HEK293 (cell line): ENCODE measurements around the gene CYP51A1.

ENCODE experiments used
- CTCF ChIA-PET: fragments of 350-600 bp; formaldehyde crosslinking; extraction: SDS; loops from one replicate; lab custom pipeline; 2021; ENCODE audit warnings: antibody characterized with exemption; lab: Yijun Ruan, JAX
- POLR2A ChIA-PET: fragments of 300-600 bp; formaldehyde crosslinking; extraction: SDS; loops from one replicate; lab custom pipeline; 2020; ENCODE audit warnings: antibody characterized with exemption, inconsistent platforms; lab: Yijun Ruan, JAX
- H3K27ac ChIP-seq: fragments of 200-500 bp; sonication (Bioruptor generic); 2 replicates; pipeline ENCODE4 v1.5.1; 2014; ENCODE audit warnings: low read depth, low read length, control low read depth, inconsistent platforms; ENCODE audit errors: extremely low read depth
- H3K36me3 ChIP-seq, 2 experiments: fragments of 200-500 bp in 1 of 2; sonication (Bioruptor generic) in 1 of 2; 1 replicate in 1 of 2; 2 replicates in 1 of 2; pipeline ENCODE4 v1.5.1; 2014 to 2017; ENCODE audit warnings: inconsistent platforms in 2 of 2, low read length in 2 of 2; ENCODE audit not compliant: control insufficient read depth in 2 of 2, insufficient read depth in 1 of 2
- H3K4me1 ChIP-seq: fragments of 200-500 bp; sonication (Bioruptor generic); 2 replicates; pipeline ENCODE4 v1.5.1; 2014; ENCODE audit warnings: mild to moderate bottlenecking, low read length, inconsistent platforms; ENCODE audit not compliant: control insufficient read depth, insufficient read depth
- H3K4me3 ChIP-seq: 2 replicates; pipeline ENCODE4 v1.5.1; 2011; ENCODE audit warnings: low read depth, mild to moderate bottlenecking, control low read depth, low read length, moderate library complexity
- H3K9me3 ChIP-seq: fragments of 200-500 bp; sonication (Bioruptor generic); 2 replicates; pipeline ENCODE4 v1.5.1; 2014; ENCODE audit warnings: low read depth, low read length, inconsistent platforms; ENCODE audit not compliant: control insufficient read depth, insufficient read depth
- AEBP2 ChIP-seq: fragments of 450-650 bp; formaldehyde crosslinking; IDR thresholded peaks from 2 replicates; pipeline ENCODE4 v1.5.1; 2016; ENCODE audit warnings: missing biosample characterization, missing genetic modification characterization, borderline replicate concordance
- EGR2 ChIP-seq: fragments of 450-650 bp; formaldehyde crosslinking; IDR thresholded peaks from 2 replicates; pipeline ENCODE4 v1.5.1; 2016; ENCODE audit warnings: low read depth, missing biosample characterization, missing genetic modification characterization
- HOXC10 ChIP-seq: sonication (generic); formaldehyde crosslinking; IDR thresholded peaks from 2 replicates; pipeline ENCODE4 v1.8.1; 2023; ENCODE audit warnings: mild to moderate bottlenecking, missing genetic modification reagents
- INSM2 ChIP-seq: fragments of 450-650 bp; formaldehyde crosslinking; IDR thresholded peaks from 2 replicates; pipeline ENCODE4 v1.5.1; 2016; ENCODE audit warnings: missing biosample characterization, missing genetic modification characterization
- KLF7 ChIP-seq: fragments of 450-650 bp; formaldehyde crosslinking; IDR thresholded peaks from 2 replicates; pipeline ENCODE4 v1.5.1; 2016; ENCODE audit warnings: missing biosample characterization, missing genetic modification characterization, borderline replicate concordance
- MEIS1 ChIP-seq: sonication (generic); formaldehyde crosslinking; IDR thresholded peaks from 2 replicates; pipeline ENCODE4 v1.8.1; 2022; ENCODE audit warnings: missing genetic modification reagents, mild to moderate bottlenecking, borderline replicate concordance
- PATZ1 ChIP-seq: fragments of 450-650 bp; formaldehyde crosslinking; IDR thresholded peaks from 2 replicates; pipeline ENCODE4 v1.5.1; 2016; ENCODE audit warnings: missing biosample characterization, missing genetic modification characterization
- ZBTB44 ChIP-seq: fragments of 450-650 bp; IDR thresholded peaks from 2 replicates; pipeline ENCODE4 v1.5.1; 2018; ENCODE audit warnings: missing biosample characterization, mild to moderate bottlenecking, missing genetic modification characterization
- ZFHX2 ChIP-seq: fragments of 450-650 bp; formaldehyde crosslinking; conservative IDR thresholded peaks from 2 replicates; pipeline ENCODE4 v1.5.1; 2016; ENCODE audit warnings: missing biosample characterization, missing genetic modification characterization
- ZIC2 ChIP-seq: fragments of 450-650 bp; formaldehyde crosslinking; IDR thresholded peaks from 2 replicates; pipeline ENCODE4 v1.5.1; 2016; ENCODE audit warnings: missing biosample characterization, missing genetic modification characterization
- ZNF175 ChIP-seq: fragments of 450-650 bp; formaldehyde crosslinking; IDR thresholded peaks from 2 replicates; pipeline ENCODE4 v1.5.1; 2016; ENCODE audit warnings: missing biosample characterization, missing genetic modification characterization
- ZNF184 ChIP-seq: fragments of 450-650 bp; IDR thresholded peaks from 2 replicates; pipeline ENCODE4 v1.5.1; 2018; ENCODE audit warnings: missing biosample characterization, mild to moderate bottlenecking, missing genetic modification characterization
- ZNF2 ChIP-seq: fragments of 450-650 bp; formaldehyde crosslinking; IDR thresholded peaks from 2 replicates; pipeline ENCODE4 v1.5.1; 2016; ENCODE audit warnings: missing biosample characterization, missing genetic modification characterization
- ZNF214 ChIP-seq: fragments of 450-650 bp; formaldehyde crosslinking; IDR thresholded peaks from 2 replicates; pipeline ENCODE4 v1.5.1; 2017; ENCODE audit warnings: missing biosample characterization, mild to moderate bottlenecking, missing genetic modification characterization, borderline replicate concordance
- ZNF623 ChIP-seq: fragments of 450-650 bp; formaldehyde crosslinking; IDR thresholded peaks from 2 replicates; pipeline ENCODE4 v1.5.1; 2016; ENCODE audit warnings: missing biosample characterization, missing genetic modification characterization
- ZSCAN5A ChIP-seq: fragments of 450-650 bp; formaldehyde crosslinking; IDR thresholded peaks from 2 replicates; pipeline ENCODE4 v1.5.1; 2016; ENCODE audit warnings: missing biosample characterization, missing genetic modification characterization
- TF ChIP-seq, protein P1 (sequence below): fragments of 450-650 bp; formaldehyde crosslinking; IDR thresholded peaks from 2 replicates; pipeline ENCODE4 v1.5.1; 2016; ENCODE audit warnings: missing biosample characterization, missing genetic modification characterization
- TF ChIP-seq, protein P2 (sequence below): fragments of 450-650 bp; formaldehyde crosslinking; conservative IDR thresholded peaks from 2 replicates; pipeline ENCODE4 v1.5.1; 2016; ENCODE audit warnings: low read depth, missing biosample characterization, missing genetic modification characterization
- TF ChIP-seq, protein P3 (sequence below): IDR thresholded peaks from 2 replicates; pipeline ENCODE4 v1.6.1; 2011; ENCODE audit warnings: mild to moderate bottlenecking, low read depth, low read length, borderline replicate concordance

The CYP51A1 gene

DNA sequence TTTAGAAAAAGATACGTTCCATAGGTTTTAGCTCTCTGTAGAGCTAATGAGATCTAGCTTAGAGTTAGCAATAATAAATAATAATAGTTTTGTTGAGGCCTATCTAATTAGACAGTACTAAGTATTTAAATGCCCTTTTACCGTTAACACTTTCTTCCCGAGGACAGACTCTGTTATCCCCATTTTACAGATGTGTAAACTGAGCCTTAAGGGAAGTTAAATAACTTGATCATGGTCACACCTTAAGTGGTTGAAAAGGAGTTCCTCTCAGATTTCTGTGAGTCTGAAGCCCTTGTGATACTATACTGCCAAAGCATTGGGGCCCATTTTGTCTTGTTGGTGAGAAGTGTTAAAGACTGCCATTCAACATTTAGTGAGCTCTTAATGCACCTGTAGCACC, 61.6 kb downstream of the CYP51A1 start:
- Histone ChIP-seq H3K9me3 (no peaks in the 10 kb centered on the region), H3K27ac (no peak overlapping the region), H3K4me3 (no peak overlapping the region), H3K36me3 (peaks cover 14 to 18% of the 10 kb centered on the region in 2 experiments), H3K4me1 (no peaks in the 10 kb centered on the region)
- CTCF ChIA-PET, result no interaction called here
- POLR2A ChIA-PET, result no interaction called here
- TF ChIP-seq KLF7 (tag by site-specific recombination) (no peak), ZNF175 (tag by site-specific recombination) (no peak), ZBTB44 (tag by site-specific recombination) (no peak), ZFHX2 (tag by site-specific recombination) (no peak), ZNF184 (tag by site-specific recombination) (no peak), ZSCAN5A (tag by site-specific recombination) (no peak), MEIS1 (CRISPR knock-in tag) (no peak), INSM2 (no peak), EGR2 (no peak), ZNF623 (no peak), ZNF214 (tag by site-specific recombination) (no peak), HOXC10 (CRISPR knock-in tag) (no peak), AEBP2 (no peak), PATZ1 (tag by site-specific recombination) (no peak), ZIC2 (tag by site-specific recombination) (no peak), ZNF2 (tag by site-specific recombination) (no peak)
- TF ChIP-seq, protein P1, sequence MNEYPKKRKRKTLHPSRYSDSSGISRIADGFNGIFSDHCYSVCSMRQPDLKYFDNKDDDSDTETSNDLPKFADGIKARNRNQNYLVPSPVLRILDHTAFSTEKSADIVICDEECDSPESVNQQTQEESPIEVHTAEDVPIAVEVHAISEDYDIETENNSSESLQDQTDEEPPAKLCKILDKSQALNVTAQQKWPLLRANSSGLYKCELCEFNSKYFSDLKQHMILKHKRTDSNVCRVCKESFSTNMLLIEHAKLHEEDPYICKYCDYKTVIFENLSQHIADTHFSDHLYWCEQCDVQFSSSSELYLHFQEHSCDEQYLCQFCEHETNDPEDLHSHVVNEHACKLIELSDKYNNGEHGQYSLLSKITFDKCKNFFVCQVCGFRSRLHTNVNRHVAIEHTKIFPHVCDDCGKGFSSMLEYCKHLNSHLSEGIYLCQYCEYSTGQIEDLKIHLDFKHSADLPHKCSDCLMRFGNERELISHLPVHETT (tag by site-specific recombination), result no peak
- TF ChIP-seq, protein P2, sequence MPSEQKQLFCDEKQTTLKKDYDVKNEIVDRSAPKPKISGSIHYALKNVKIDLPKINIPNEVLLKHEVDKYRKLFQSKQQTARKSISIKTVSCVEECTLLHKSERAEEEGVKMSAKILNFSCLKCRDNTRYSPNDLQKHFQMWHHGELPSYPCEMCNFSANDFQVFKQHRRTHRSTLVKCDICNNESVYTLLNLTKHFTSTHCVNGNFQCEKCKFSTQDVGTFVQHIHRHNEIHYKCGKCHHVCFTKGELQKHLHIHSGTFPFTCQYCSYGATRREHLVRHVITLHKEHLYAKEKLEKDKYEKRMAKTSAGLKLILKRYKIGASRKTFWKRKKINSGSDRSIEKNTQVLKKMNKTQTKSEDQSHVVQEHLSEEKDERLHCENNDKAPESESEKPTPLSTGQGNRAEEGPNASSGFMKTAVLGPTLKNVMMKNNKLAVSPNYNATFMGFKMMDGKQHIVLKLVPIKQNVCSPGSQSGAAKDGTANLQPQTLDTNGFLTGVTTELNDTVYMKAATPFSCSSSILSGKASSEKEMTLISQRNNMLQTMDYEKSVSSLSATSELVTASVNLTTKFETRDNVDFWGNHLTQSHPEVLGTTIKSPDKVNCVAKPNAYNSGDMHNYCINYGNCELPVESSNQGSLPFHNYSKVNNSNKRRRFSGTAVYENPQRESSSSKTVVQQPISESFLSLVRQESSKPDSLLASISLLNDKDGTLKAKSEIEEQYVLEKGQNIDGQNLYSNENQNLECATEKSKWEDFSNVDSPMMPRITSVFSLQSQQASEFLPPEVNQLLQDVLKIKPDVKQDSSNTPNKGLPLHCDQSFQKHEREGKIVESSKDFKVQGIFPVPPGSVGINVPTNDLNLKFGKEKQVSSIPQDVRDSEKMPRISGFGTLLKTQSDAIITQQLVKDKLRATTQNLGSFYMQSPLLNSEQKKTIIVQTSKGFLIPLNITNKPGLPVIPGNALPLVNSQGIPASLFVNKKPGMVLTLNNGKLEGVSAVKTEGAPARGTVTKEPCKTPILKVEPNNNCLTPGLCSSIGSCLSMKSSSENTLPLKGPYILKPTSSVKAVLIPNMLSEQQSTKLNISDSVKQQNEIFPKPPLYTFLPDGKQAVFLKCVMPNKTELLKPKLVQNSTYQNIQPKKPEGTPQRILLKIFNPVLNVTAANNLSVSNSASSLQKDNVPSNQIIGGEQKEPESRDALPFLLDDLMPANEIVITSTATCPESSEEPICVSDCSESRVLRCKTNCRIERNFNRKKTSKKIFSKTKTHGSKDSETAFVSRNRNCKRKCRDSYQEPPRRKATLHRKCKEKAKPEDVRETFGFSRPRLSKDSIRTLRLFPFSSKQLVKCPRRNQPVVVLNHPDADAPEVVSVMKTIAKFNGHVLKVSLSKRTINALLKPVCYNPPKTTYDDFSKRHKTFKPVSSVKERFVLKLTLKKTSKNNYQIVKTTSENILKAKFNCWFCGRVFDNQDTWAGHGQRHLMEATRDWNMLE (tag by site-specific recombination), result no peak
- TF ChIP-seq, protein P3, sequence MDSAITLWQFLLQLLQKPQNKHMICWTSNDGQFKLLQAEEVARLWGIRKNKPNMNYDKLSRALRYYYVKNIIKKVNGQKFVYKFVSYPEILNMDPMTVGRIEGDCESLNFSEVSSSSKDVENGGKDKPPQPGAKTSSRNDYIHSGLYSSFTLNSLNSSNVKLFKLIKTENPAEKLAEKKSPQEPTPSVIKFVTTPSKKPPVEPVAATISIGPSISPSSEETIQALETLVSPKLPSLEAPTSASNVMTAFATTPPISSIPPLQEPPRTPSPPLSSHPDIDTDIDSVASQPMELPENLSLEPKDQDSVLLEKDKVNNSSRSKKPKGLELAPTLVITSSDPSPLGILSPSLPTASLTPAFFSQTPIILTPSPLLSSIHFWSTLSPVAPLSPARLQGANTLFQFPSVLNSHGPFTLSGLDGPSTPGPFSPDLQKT, result no peak
- TF ChIP-seq, all 188 proteins: peak for 0
